NCI-H748 treated with DMSO at 0.1 percent for 48 hours (cell line): ENCODE results near the gene C1orf232.

Source experiments
- DNase-seq: peaks from one replicate; lab custom pipeline; 2025; lab: John Stamatoyannopoulos, UW

The C1orf232 gene

GRCh38 chr1:26168410-26169197 lies at the start of gene C1orf232:
Gene C1orf232, minus strand, starts transcription at chr1:26168963. Its CDS starts 464 bp downstream, at chr1:26168499.
- no peak for DNase-seq

GRCh38 chr1:26215246-26215645 lies 46.5 kb upstream of the C1orf232 start:
- no peak for DNase-seq

GRCh38 chr1:26213335-26213905 lies 44.7 kb upstream of the C1orf232 start:
- no peak for DNase-seq

GRCh38 chr1:26212726-26213125 lies 44.0 kb upstream of the C1orf232 start:
- DNase-seq = no peak

GRCh38 chr1:26210147-26210870 lies 41.5 kb upstream of the C1orf232 start:
- no peak for DNase-seq

- DNase-seq = no peak
These were observed 35.0 kb upstream of the C1orf232 start for GRCh38 chr1:26203642-26204318.

- no peak for DNase-seq
These were observed 31.6 kb upstream of the C1orf232 start for GRCh38 chr1:26200413-26200812.

GRCh38 chr1:26197813-26198212 lies 29.1 kb upstream of the C1orf232 start:
- DNase-seq = no peak

- DNase-seq = no peak
These were observed 28.5 kb upstream of the C1orf232 start for GRCh38 chr1:26197301-26197700.

- no peak for DNase-seq
These were observed 27.0 kb upstream of the C1orf232 start for GRCh38 chr1:26195805-26196204.

GRCh38 chr1:26191739-26192138 lies 23.0 kb upstream of the C1orf232 start:
- no peak for DNase-seq

- no peak for DNase-seq
These were observed 21.7 kb upstream of the C1orf232 start, which contains the start of gene CATSPER4 for GRCh38 chr1:26190373-26190987. Gene CATSPER4, plus strand, starts transcription at chr1:26190602. Its CDS starts 26 bp downstream, at chr1:26190628.

- DNase-seq = no peak
These were observed 21.1 kb upstream of the C1orf232 start for GRCh38 chr1:26189751-26190275.

GRCh38 chr1:26189331-26189730 lies 20.6 kb upstream of the C1orf232 start:
- DNase-seq = no peak

GRCh38 chr1:26188477-26188876 lies 19.7 kb upstream of the C1orf232 start:
- DNase-seq = no peak

GRCh38 chr1:26187882-26188281 lies 19.1 kb upstream of the C1orf232 start:
- no peak for DNase-seq

GRCh38 chr1:26184883-26185282 lies 16.1 kb upstream of the C1orf232 start:
- no peak for DNase-seq

- no peak for DNase-seq
These were observed 15.3 kb upstream of the C1orf232 start for GRCh38 chr1:26184086-26184485.

- DNase-seq = no peak
These were observed 13.6 kb upstream of the C1orf232 start for GRCh38 chr1:26182383-26182696.

GRCh38 chr1:26181586-26182382 lies 13.0 kb upstream of the C1orf232 start:
- no peak for DNase-seq

GRCh38 chr1:26180010-26180506 lies 11.3 kb upstream of the C1orf232 start:
- no peak for DNase-seq
